WTC11 (cell line): ENCODE data around the gene CCN6. TPM values are rescaled to one million over a fixed set of nuclear protein-coding genes. Genes with fewer than 3 reads are reported as not detected.

Experiments used
- ATAC-seq: fragments of 200-7000 bp; cut with Tn5 transposase; 2 replicates; pipeline ENCODE4 v1.10.0; 2021; ENCODE audit warnings: mild to moderate bottlenecking, moderate library complexity
- CTCF ChIA-PET: fragments of 300-600 bp; sonication (Branson Sonifier 250); formaldehyde crosslinking; loops from one replicate; lab custom pipeline; 2021; ENCODE audit warnings: antibody characterized with exemption; lab: Charles Lee
- POLR2A ChIA-PET: fragments of 350-600 bp; sonication (Branson Sonifier 250); formaldehyde crosslinking; loops from one replicate; lab custom pipeline; 2021; ENCODE audit warnings: antibody characterized with exemption; lab: Charles Lee
- DNase-seq: peaks from one replicate; pipeline ENCODE4 v3.0.0; 2021; ENCODE audit warnings: low spot score
- H3K27ac Mint-ChIP-seq: 2 replicates; pipeline ENCODE4 v1.8.0; 2021; ENCODE audit warnings: mixed read lengths
- H3K27me3 Mint-ChIP-seq: 2 replicates; pipeline ENCODE4 v1.8.0; 2021; ENCODE audit warnings: low read depth, mild to moderate bottlenecking, moderate library complexity, mixed read lengths
- H3K36me3 Mint-ChIP-seq: 2 replicates; pipeline ENCODE4 v1.8.0; 2021; ENCODE audit warnings: mixed read lengths
- H3K4me1 Mint-ChIP-seq: 2 replicates; pipeline ENCODE4 v1.8.0; 2022; ENCODE audit warnings: mixed read lengths
- H3K4me3 Mint-ChIP-seq: 2 replicates; pipeline ENCODE4 v1.8.0; 2021; ENCODE audit warnings: mild to moderate bottlenecking, moderate library complexity, mixed read lengths
- H3K9me3 Mint-ChIP-seq: 2 replicates; pipeline ENCODE4 v1.8.0; 2021; ENCODE audit warnings: mixed read lengths
- ARID4B ChIP-seq: sonication (generic); formaldehyde crosslinking; IDR thresholded peaks from 2 replicates; pipeline ENCODE4 v1.8.0; 2023; ENCODE audit warnings: missing genetic modification reagents, mild to moderate bottlenecking, borderline replicate concordance
- ATF6 ChIP-seq: sonication (generic); formaldehyde crosslinking; IDR thresholded peaks from 2 replicates; pipeline ENCODE4 v1.8.1; 2023; ENCODE audit warnings: mild to moderate bottlenecking, missing genetic modification reagents
- E2F1 ChIP-seq: sonication (generic); formaldehyde crosslinking; IDR thresholded peaks from 2 replicates; pipeline ENCODE4 v1.8.0; 2022; ENCODE audit warnings: mild to moderate bottlenecking, missing genetic modification reagents
- ETV6 ChIP-seq: sonication (generic); formaldehyde crosslinking; IDR thresholded peaks from 2 replicates; pipeline ENCODE4 v1.8.1; 2022; ENCODE audit warnings: mild to moderate bottlenecking, missing genetic modification reagents
- FOXJ3 ChIP-seq: sonication (generic); formaldehyde crosslinking; IDR thresholded peaks from 2 replicates; pipeline ENCODE4 v1.9.0; 2021; ENCODE audit warnings: missing genetic modification reagents, mild to moderate bottlenecking, borderline replicate concordance
- FOXK1 ChIP-seq: sonication (generic); formaldehyde crosslinking; IDR thresholded peaks from 2 replicates; pipeline ENCODE4 v1.8.0; 2022; ENCODE audit warnings: mild to moderate bottlenecking, moderate library complexity, missing genetic modification reagents
- FOXP1 ChIP-seq: sonication (generic); formaldehyde crosslinking; IDR thresholded peaks from 2 replicates; pipeline ENCODE4 v1.8.0; 2022; ENCODE audit warnings: missing genetic modification reagents, mild to moderate bottlenecking, moderate library complexity, borderline replicate concordance
- GABPB1 ChIP-seq: sonication (generic); formaldehyde crosslinking; IDR thresholded peaks from 2 replicates; pipeline ENCODE4 v1.8.1; 2023; ENCODE audit warnings: mild to moderate bottlenecking, missing genetic modification reagents
- GTF2I ChIP-seq: fragments of 250-450 bp; sonication (Bioruptor Pico); conservative IDR thresholded peaks from 2 replicates; pipeline ENCODE4 v1.4.0; 2021; ENCODE audit warnings: mild to moderate bottlenecking
- HMGA2 ChIP-seq: fragments of 250-450 bp; sonication (Bioruptor Pico); IDR thresholded peaks from 2 replicates; pipeline ENCODE4 v1.4.0; 2021; ENCODE audit warnings: mild to moderate bottlenecking, moderate library complexity
- IRF2 ChIP-seq: sonication (generic); formaldehyde crosslinking; IDR thresholded peaks from 2 replicates; pipeline ENCODE4 v1.8.0; 2022; ENCODE audit warnings: low read depth, missing genetic modification reagents, borderline replicate concordance
- MYBL2 ChIP-seq: sonication (generic); formaldehyde crosslinking; IDR thresholded peaks from 2 replicates; pipeline ENCODE4 v1.8.1; 2023; ENCODE audit warnings: mild to moderate bottlenecking, moderate library complexity, missing genetic modification reagents
- NFATC4 ChIP-seq: fragments of 250-450 bp; sonication (Bioruptor Pico); IDR thresholded peaks from 2 replicates; pipeline ENCODE4 v1.9.0; 2021; ENCODE audit warnings: mild to moderate bottlenecking
- NFYB ChIP-seq: sonication (generic); formaldehyde crosslinking; conservative IDR thresholded peaks from 2 replicates; pipeline ENCODE4 v1.8.0; 2022; ENCODE audit warnings: low read depth, missing genetic modification reagents
- OVOL2 ChIP-seq: fragments of 250-450 bp; sonication (Bioruptor Pico); IDR thresholded peaks from 2 replicates; pipeline ENCODE4 v1.9.0; 2021; ENCODE audit warnings: mild to moderate bottlenecking, borderline replicate concordance
- RORB ChIP-seq: fragments of 250-450 bp; sonication (Bioruptor Pico); IDR thresholded peaks from 2 replicates; pipeline ENCODE4 v1.9.0; 2021; ENCODE audit warnings: mild to moderate bottlenecking
- USF1 ChIP-seq: sonication (generic); formaldehyde crosslinking; IDR thresholded peaks from 2 replicates; pipeline ENCODE4 v1.8.0; 2022; ENCODE audit warnings: mild to moderate bottlenecking, missing genetic modification reagents
- USF2 ChIP-seq: sonication (generic); formaldehyde crosslinking; IDR thresholded peaks from 2 replicates; pipeline ENCODE4 v1.8.1; 2023; ENCODE audit warnings: mild to moderate bottlenecking, missing genetic modification reagents, moderate library complexity
- ZNF138 ChIP-seq: sonication (generic); formaldehyde crosslinking; conservative IDR thresholded peaks from 2 replicates; pipeline ENCODE4 v1.8.1; 2022; ENCODE audit warnings: mild to moderate bottlenecking, moderate library complexity, missing genetic modification reagents
- ZNF512 ChIP-seq: sonication (generic); formaldehyde crosslinking; IDR thresholded peaks from 2 replicates; pipeline ENCODE4 v1.8.1; 2022; ENCODE audit warnings: missing genetic modification reagents, borderline replicate concordance
- total RNA-seq: library from RNA; stranded (reverse); gene quantifications from 3 replicates; pipeline ENCODE4 v1.2.3, GENCODE V29; 2021
- TF ChIP-seq, protein P1 (sequence below): fragments of 250-450 bp; sonication (Bioruptor Pico); IDR thresholded peaks from 2 replicates; pipeline ENCODE4 v1.8.0; 2021; ENCODE audit warnings: mild to moderate bottlenecking
- TF ChIP-seq, protein P2 (sequence below): sonication (generic); formaldehyde crosslinking; IDR thresholded peaks from 2 replicates; pipeline ENCODE4 v1.8.1; 2022; ENCODE audit warnings: mild to moderate bottlenecking, moderate library complexity, missing genetic modification reagents

The CCN6 gene
- total RNA-seq, 1 experiment from 2014 or later: not detected

- TF ChIP-seq HMGA2 (CRISPR knock-in tag) (no peak), NFATC4 (CRISPR knock-in tag) (no peak), E2F1 (CRISPR knock-in tag) (no peak), GTF2I (no peak), USF2 (no peak), IRF2 (CRISPR knock-in tag) (no peak), ZNF512 (CRISPR knock-in tag) (no peak), ARID4B (CRISPR knock-in tag) (no peak), ETV6 (CRISPR knock-in tag) (no peak)
- TF ChIP-seq, all 79 proteins: peak for 0
These were observed 4.7 kb upstream of the CCN6 start (continued) for GRCh38 chr6:112049026-112049799.

- ChIA-PET POLR2A (no interaction called here), CTCF (interaction anchor here (0.6 to 1.1 kb wide), 3 partner anchors 9 to 408 kb away, joined by 3 read pairs; no protein-coding TSS in a partner anchor)
- H3K27ac Mint-ChIP-seq: no peak overlapping the region
- peaks cover 4% of the 10 kb centered on the region; the same call in 1 of the 2 replicates for H3K9me3 Mint-ChIP-seq
- DNase-seq: no peak
- H3K27me3 Mint-ChIP-seq: no peaks in the 10 kb centered on the region
- H3K4me3 Mint-ChIP-seq: no peak overlapping the region
- no peak for ATAC-seq
- 0 out of 2 replicates have a peak, but pooled peaks cover 3% of the 10 kb centered on the region for H3K36me3 Mint-ChIP-seq
- no peaks in the 10 kb centered on the region for H3K4me1 Mint-ChIP-seq
- no peak for TF ChIP-seq NFYB (CRISPR knock-in tag)
- TF ChIP-seq USF1: no peak
- TF ChIP-seq OVOL2 (CRISPR knock-in tag): no peak
- no peak for TF ChIP-seq FOXJ3
- TF ChIP-seq, protein P1, sequence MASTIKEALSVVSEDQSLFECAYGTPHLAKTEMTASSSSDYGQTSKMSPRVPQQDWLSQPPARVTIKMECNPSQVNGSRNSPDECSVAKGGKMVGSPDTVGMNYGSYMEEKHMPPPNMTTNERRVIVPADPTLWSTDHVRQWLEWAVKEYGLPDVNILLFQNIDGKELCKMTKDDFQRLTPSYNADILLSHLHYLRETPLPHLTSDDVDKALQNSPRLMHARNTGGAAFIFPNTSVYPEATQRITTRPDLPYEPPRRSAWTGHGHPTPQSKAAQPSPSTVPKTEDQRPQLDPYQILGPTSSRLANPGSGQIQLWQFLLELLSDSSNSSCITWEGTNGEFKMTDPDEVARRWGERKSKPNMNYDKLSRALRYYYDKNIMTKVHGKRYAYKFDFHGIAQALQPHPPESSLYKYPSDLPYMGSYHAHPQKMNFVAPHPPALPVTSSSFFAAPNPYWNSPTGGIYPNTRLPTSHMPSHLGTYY (CRISPR knock-in tag): no peak
- no peak for TF ChIP-seq FOXK1 (CRISPR knock-in tag)
- TF ChIP-seq GABPB1 (CRISPR knock-in tag): no peak
- TF ChIP-seq, protein P2, sequence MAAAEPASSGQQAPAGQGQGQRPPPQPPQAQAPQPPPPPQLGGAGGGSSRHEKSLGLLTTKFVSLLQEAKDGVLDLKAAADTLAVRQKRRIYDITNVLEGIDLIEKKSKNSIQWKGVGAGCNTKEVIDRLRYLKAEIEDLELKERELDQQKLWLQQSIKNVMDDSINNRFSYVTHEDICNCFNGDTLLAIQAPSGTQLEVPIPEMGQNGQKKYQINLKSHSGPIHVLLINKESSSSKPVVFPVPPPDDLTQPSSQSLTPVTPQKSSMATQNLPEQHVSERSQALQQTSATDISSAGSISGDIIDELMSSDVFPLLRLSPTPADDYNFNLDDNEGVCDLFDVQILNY (CRISPR knock-in tag): no peak
- no peak for TF ChIP-seq MYBL2
- TF ChIP-seq RORB (CRISPR knock-in tag): no peak
- TF ChIP-seq ZNF138 (CRISPR knock-in tag): no peak
- no peak for TF ChIP-seq ATF6 (CRISPR knock-in tag)
- TF ChIP-seq FOXP1: no peak
- TF ChIP-seq IRF2 (CRISPR knock-in tag): no peak
These were observed 3.9 kb upstream of the CCN6 start for GRCh38 chr6:112049996-112050395.
